NT2/D1 (cell line): ENCODE measurements around the gene AHI1.

Source experiments
- SUZ12 ChIP-seq: IDR thresholded peaks from 2 replicates; pipeline ENCODE4 v1.6.1; 2011; ENCODE audit not compliant: insufficient read length, insufficient read depth; ENCODE audit errors: extremely low read depth
- YY1 ChIP-seq: IDR thresholded peaks from 2 replicates; pipeline ENCODE4 v1.6.1; 2011; ENCODE audit not compliant: insufficient read length, insufficient read depth
- ZNF274 ChIP-seq: IDR thresholded peaks from 2 replicates; pipeline ENCODE4 v1.6.1; 2011; ENCODE audit warnings: mild to moderate bottlenecking, low read depth, low read length

GRCh38 chr6:135517527-135517926 is 20.0 kb upstream of the AHI1 start:
- TF ChIP-seq ZNF274 = no peak
- TF ChIP-seq YY1 = no peak
- no peak for TF ChIP-seq SUZ12
